Measurements from ENCODE around the gene NNAT.

DNA sequence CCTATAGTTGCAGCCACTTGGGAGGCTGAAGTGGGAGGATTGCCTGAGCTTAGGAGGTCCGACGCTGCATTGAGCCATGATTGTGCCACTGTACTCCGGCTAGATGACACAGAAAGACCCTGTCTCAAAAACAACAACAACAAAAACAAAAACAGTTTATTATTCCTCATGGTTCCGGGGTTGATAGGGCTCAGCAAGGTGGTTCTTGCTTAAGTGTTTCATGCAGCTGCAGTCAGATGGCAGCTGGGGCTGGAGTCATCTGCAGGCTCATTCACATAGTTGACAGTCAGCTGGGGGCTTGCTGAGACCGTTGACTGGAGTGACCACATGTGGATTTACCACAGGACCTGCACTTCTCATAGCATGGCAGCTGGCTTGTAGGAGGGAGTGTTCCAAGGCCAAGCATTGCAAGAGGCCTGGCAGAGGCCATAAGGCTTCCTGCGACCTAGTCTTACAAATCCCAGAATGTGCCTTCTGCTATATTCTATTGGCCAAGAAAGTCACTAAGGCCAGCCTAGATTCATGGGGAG, 28.9 kb upstream of the NNAT start:
- TF ChIP-seq, protein P1, sequence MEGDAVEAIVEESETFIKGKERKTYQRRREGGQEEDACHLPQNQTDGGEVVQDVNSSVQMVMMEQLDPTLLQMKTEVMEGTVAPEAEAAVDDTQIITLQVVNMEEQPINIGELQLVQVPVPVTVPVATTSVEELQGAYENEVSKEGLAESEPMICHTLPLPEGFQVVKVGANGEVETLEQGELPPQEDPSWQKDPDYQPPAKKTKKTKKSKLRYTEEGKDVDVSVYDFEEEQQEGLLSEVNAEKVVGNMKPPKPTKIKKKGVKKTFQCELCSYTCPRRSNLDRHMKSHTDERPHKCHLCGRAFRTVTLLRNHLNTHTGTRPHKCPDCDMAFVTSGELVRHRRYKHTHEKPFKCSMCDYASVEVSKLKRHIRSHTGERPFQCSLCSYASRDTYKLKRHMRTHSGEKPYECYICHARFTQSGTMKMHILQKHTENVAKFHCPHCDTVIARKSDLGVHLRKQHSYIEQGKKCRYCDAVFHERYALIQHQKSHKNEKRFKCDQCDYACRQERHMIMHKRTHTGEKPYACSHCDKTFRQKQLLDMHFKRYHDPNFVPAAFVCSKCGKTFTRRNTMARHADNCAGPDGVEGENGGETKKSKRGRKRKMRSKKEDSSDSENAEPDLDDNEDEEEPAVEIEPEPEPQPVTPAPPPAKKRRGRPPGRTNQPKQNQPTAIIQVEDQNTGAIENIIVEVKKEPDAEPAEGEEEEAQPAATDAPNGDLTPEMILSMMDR (IDR thresholded peaks at IDR 0.05) = no peak
- no peak for TF ChIP-seq ZFX (IDR thresholded peaks at IDR 0.05; ENCODE audit: borderline replicate concordance)
